Kidney (tissue), 14 donors: ENCODE measurements around the gene LY86. TPM values are rescaled to one million over a fixed set of nuclear protein-coding genes. Genes with fewer than 3 reads are reported as not detected.

Experiments used
- DNase-seq, 5 donors: peaks; one replicate each; pipeline ENCODE4 v3.0.0-alpha.2; 2013 to 2020
- FAIRE-seq: peaks from 2 replicates; lab custom pipeline; 2012; peaks lifted over from hg19 to GRCh38; lab: Jason Lieb, UNC
- H3K27ac ChIP-seq, 2 donors: one replicate each; pipeline ENCODE4 v1.7.0; 2013; ENCODE audit warnings: low read depth in 2 of 2, low read length in 2 of 2, inconsistent platforms in 1 of 2
- H3K27me3 ChIP-seq: one replicate; pipeline ENCODE4 v1.7.1; 2013; ENCODE audit warnings: low read length, inconsistent platforms; ENCODE audit not compliant: control insufficient read depth, insufficient read depth
- H3K36me3 ChIP-seq, 3 donors: one replicate each; pipeline versions ENCODE4 v1.7.0 to v1.7.1; 2013; ENCODE audit warnings: low read length in 3 of 3, control low read depth in 1 of 3, inconsistent platforms in 1 of 3; ENCODE audit not compliant: insufficient read depth in 3 of 3, control insufficient read depth in 2 of 3
- H3K4me1 ChIP-seq, 3 donors: one replicate each; pipeline versions ENCODE4 v1.7.0 to v1.7.1; 2013; ENCODE audit warnings: low read length in 3 of 3, inconsistent platforms in 1 of 3, low read depth in 1 of 3; ENCODE audit not compliant: control insufficient read depth in 2 of 3, insufficient read depth in 2 of 3
- H3K4me3 ChIP-seq, 3 donors: one replicate each; pipeline versions ENCODE4 v1.7.0 to v1.8.1; 2013; ENCODE audit warnings: low read length in 3 of 3, control low read depth in 1 of 3, inconsistent platforms in 1 of 3
- H3K9ac ChIP-seq, 3 donors: one replicate each; pipeline versions ENCODE4 v1.7.0 to v1.7.1; 2013; ENCODE audit warnings: low read length in 3 of 3, control low read depth in 1 of 3, inconsistent platforms in 1 of 3
- H3K9me3 ChIP-seq, 3 donors: one replicate each; pipeline versions ENCODE4 v1.7.0 to v1.7.1; 2013; ENCODE audit warnings: low read length in 3 of 3, control low read depth in 1 of 3, inconsistent platforms in 1 of 3; ENCODE audit not compliant: control insufficient read depth in 2 of 3, insufficient read depth in 1 of 3
- CTCF ChIP-seq: IDR thresholded peaks from 3 replicates; pipeline ENCODE4 v1.5.1; 2012; ENCODE audit warnings: mild to moderate bottlenecking, moderate library complexity, borderline replicate concordance; ENCODE audit not compliant: insufficient read depth; ENCODE audit errors: extremely low read depth
- intact Hi-C: fragments of 100-400 bp; cut with DNase I; formaldehyde crosslinking; loops from one replicate; pipeline ENCODE4 v1.11.1; 2022
- polyA plus RNA-seq: library from polyadenylated mRNA; stranded (reverse); fragments of 350-450 nt; fragmentation: Illumina TruSeq; extraction: RNeasy Lipid Tissue Mini Kit (QIAGEN cat#74804); gene quantifications from one replicate; pipeline ENCODE4 v1.2.3, GENCODE V29; 2014; ENCODE audit warnings: low read depth, low replicate concordance; ENCODE audit not compliant: insufficient read depth
- total RNA-seq: library from RNA; stranded (reverse); fragmentation: NEBNext Ultra II Directional; extraction: Animal tissue kit (Norgen Biotek cat#: 25700); gene quantifications from one replicate; pipeline ENCODE4 v1.2.1, GENCODE V29; 2021
- donor health status: control.
- donor health status: control.
- donor health status: control.
- donor health status: control.
- donor health status: control.
- donor health status: DM: yes; HTN: yes; CAD: no.
- donor health status: Normal renal cell carcinoma (clear cell type).

LY86 gene
- total and polyA plus RNA-seq, 2 donors from 2014 or later: 4.8 to 6.1 TPM

- H3K36me3 ChIP-seq: no peaks in the 10 kb centered on the region
- no peak for TF ChIP-seq CTCF
- H3K9me3 ChIP-seq: no peaks in the 10 kb centered on the region
- H3K4me3 ChIP-seq: no peak overlapping the region
- H3K4me1 ChIP-seq: peaks cover 0 to 5% (median 0%) of the 10 kb centered on the region in 3 donors
- no peak for DNase-seq
- FAIRE-seq: no peak
- no peaks in the 10 kb centered on the region for H3K27me3 ChIP-seq
- H3K9ac ChIP-seq: no peak overlapping the region
- H3K27ac ChIP-seq: no peak overlapping the region
- intact Hi-C loops: no loop called here
Measured at GRCh38 chr6:6590530-6590929, 2.0 kb downstream of the LY86 start.

- Histone ChIP-seq H3K9ac (no peak overlapping the region), H3K27ac (peak overlapping the region; percentile 45 to 75), H3K4me3 (no peak overlapping the region), H3K27me3 (no peaks in the 10 kb centered on the region), H3K4me1 (peaks cover 0 to 5% (median 0%) of the 10 kb centered on the region in 3 donors), H3K9me3 (no peaks in the 10 kb centered on the region), H3K36me3 (no peaks in the 10 kb centered on the region)
- intact Hi-C loops: no loop called here
- FAIRE-seq (no peak), DNase-seq (no peak)
- no peak for TF ChIP-seq CTCF
Measured at GRCh38 chr6:6591778-6592465, 3.4 kb downstream of the LY86 start.

GRCh38 chr6:6592826-6593475, 4.4 kb downstream of the LY86 start:
- Histone ChIP-seq H3K27me3 (no peaks in the 10 kb centered on the region), H3K36me3 (no peaks in the 10 kb centered on the region), H3K9me3 (no peaks in the 10 kb centered on the region), H3K4me3 (no peak overlapping the region), H3K27ac (peak overlapping the region; percentile 45 to 75), H3K9ac (no peak overlapping the region), H3K4me1 (peaks cover 0 to 5% (median 0%) of the 10 kb centered on the region in 3 donors)
- no peak for TF ChIP-seq CTCF
- DNase-seq: no peak
- no peak for FAIRE-seq
- intact Hi-C loops: no loop called here
